Psoas muscle (tissue), 8 donors: ENCODE measurements around the gene PRKAR2A. TPM values are rescaled to one million over a fixed set of nuclear protein-coding genes. Genes with fewer than 3 reads are reported as not detected.

Experiments used
- ATAC-seq, 4 donors: fragments of 200-7000 bp; cut with Tn5 transposase; one replicate each; pipeline ENCODE4 v1.9.1; 2020; ENCODE audit warnings: moderate library complexity in 3 of 4, mild to moderate bottlenecking in 2 of 4
- DNase-seq, 2 donors: peaks; one replicate each; pipeline ENCODE4 v3.0.0-alpha.2; 2020
- H3K27ac ChIP-seq: fragments of 200-600 bp; one replicate; pipeline ENCODE4 v1.8.0; 2022
- H3K27me3 ChIP-seq, 3 donors: fragments of 200-600 bp in 1 of 3; one replicate each; pipeline versions ENCODE4 v1.6.1 to v1.8.0; 2013 to 2022; ENCODE audit warnings: low read length in 2 of 3, mild to moderate bottlenecking in 2 of 3, moderate library complexity in 1 of 3; ENCODE audit not compliant: insufficient read depth in 3 of 3
- H3K36me3 ChIP-seq, 2 donors: fragments of 200-600 bp in 1 of 2; one replicate each; pipeline versions ENCODE4 v1.6.1 to v1.8.0; 2013 to 2022; ENCODE audit warnings: low read depth in 1 of 2, mild to moderate bottlenecking in 1 of 2, moderate library complexity in 1 of 2; ENCODE audit not compliant: insufficient read depth in 1 of 2
- H3K4me1 ChIP-seq: fragments of 200-600 bp; one replicate; pipeline ENCODE4 v1.8.0; 2022
- H3K4me3 ChIP-seq: fragments of 200-600 bp; one replicate; pipeline ENCODE4 v1.8.0; 2022; ENCODE audit warnings: mild to moderate bottlenecking
- H3K9me3 ChIP-seq: fragments of 200-600 bp; one replicate; pipeline ENCODE4 v1.8.0; 2022
- CTCF ChIP-seq: fragments of 200-600 bp; IDR thresholded peaks from one replicate; pipeline ENCODE4 v1.8.0; 2022; ENCODE audit warnings: antibody characterized with exemption
- WGBS, 3 donors: extraction: QIAGEN DNeasy Blood & Tissue Kit; methylation state at CpG; one replicate each; pipeline versions ENCODE4 v1.1.6 to v1.1.7; 2013; 5-methylcytosine and 5-hydroxymethylcytosine counted together
- intact Hi-C, 2 donors: fragments of 100-400 bp; cut with DNase I; formaldehyde crosslinking; loops; one replicate each; pipeline versions ENCODE4 v1.11.0 to v1.14.2; 2022
- polyA plus RNA-seq, 3 donors: library from polyadenylated mRNA; stranded (reverse); fragments of 200-250 nt; gene quantifications; one replicate each; pipeline ENCODE4 v1.2.3, GENCODE V29; 2013
- total RNA-seq, 4 donors: library from RNA; stranded (reverse); fragmentation: NEBNext Ultra II Directional in 2 of 4; extraction: Animal tissue kit (Norgen Biotek cat#: 25700) in 2 of 4; gene quantifications; one replicate each; pipeline versions ENCODE4 v1.2.1 to v1.2.4, GENCODE V29; 2021 to 2023
- donor health status: healthy with polysubstance abuse.
- donor health status: DM: no; HTN: no; CAD: no; lungs with moderate emphysema.
- donor health status: Bipolar disorder and iron deficiency.
- donor health status: healthy.
- donor health status: DM: yes; HTN: yes; CAD: no.
- donor health status: DM: no; HTN: no; CAD: no.
- donor health status: DM: no; HTN: no; CAD: no.
- donor health status: DM: yes; HTN: yes; CAD: no.

Gene PRKAR2A
- total and polyA plus RNA-seq, 7 donors: 24.3 to 126 (median 92.5) TPM

- Histone ChIP-seq H3K9me3 (no peaks in the 10 kb centered on the region), H3K36me3 (peaks cover 0 to 77% of the 10 kb centered on the region in 2 donors), H3K27me3 (no peaks in the 10 kb centered on the region), H3K27ac (no peak overlapping the region), H3K4me3 (no peak overlapping the region), H3K4me1 (peaks cover 15% of the 10 kb centered on the region)
- TF ChIP-seq CTCF: no peak
- no peak for ATAC-seq
- intact Hi-C loops: no loop called here
- DNase-seq: no peak
Observed at GRCh38 chr3:48885753-48886152, 38.1 kb upstream of the PRKAR2A start.

GRCh38 chr3:48881652-48882114 lies 34.0 kb upstream of the PRKAR2A start:
- H3K4me1 ChIP-seq: peaks cover 15% of the 10 kb centered on the region

GRCh38 chr3:48881006-48881405 lies 33.3 kb upstream of the PRKAR2A start:
- Histone ChIP-seq H3K27me3 (no peaks in the 10 kb centered on the region), H3K4me1 (peaks cover 15% of the 10 kb centered on the region), H3K36me3 (peaks cover 2 to 74% of the 10 kb centered on the region in 2 donors), H3K4me3 (no peak overlapping the region), H3K27ac (no peak overlapping the region), H3K9me3 (no peaks in the 10 kb centered on the region)
- WGBS, 3 donors: 63 to 81% (median 77%) methylated on average over 3 of the region's 3 CpGs
- ATAC-seq: peak in 1 of 4 donors; percentile 23
- intact Hi-C loops: no loop called here
- DNase-seq: no peak
- TF ChIP-seq CTCF: no peak

More at GRCh38 chr3:48881652-48882114, 34.0 kb upstream of the PRKAR2A start:
- Histone ChIP-seq H3K36me3 (peaks cover 2 to 78% of the 10 kb centered on the region in 2 donors), H3K27me3 (no peaks in the 10 kb centered on the region), H3K4me3 (no peak overlapping the region), H3K27ac (peak overlapping the region; percentile 53), H3K9me3 (no peaks in the 10 kb centered on the region)
- WGBS, 3 donors: 86 to 92% (median 87%) methylated on average over 5 of the region's 5 CpGs
- intact Hi-C loops: no loop called here
- DNase-seq (no peak), ATAC-seq (peak; percentile 23 to 82 (median 64))
- TF ChIP-seq CTCF: no peak

- peaks cover 15% of the 10 kb centered on the region for H3K4me1 ChIP-seq
- no peak overlapping the region for H3K27ac ChIP-seq
- no peak for TF ChIP-seq CTCF
- ATAC-seq (no peak), DNase-seq (no peak)
- H3K27me3 ChIP-seq: no peaks in the 10 kb centered on the region
- intact Hi-C loops: no loop called here
- no peaks in the 10 kb centered on the region for H3K9me3 ChIP-seq
- WGBS, 3 donors: 85 to 93% (median 88%) methylated on average over 6 of the region's 6 CpGs
- peaks cover 2 to 71% of the 10 kb centered on the region in 2 donors for H3K36me3 ChIP-seq
- no peak overlapping the region for H3K4me3 ChIP-seq
Observed at GRCh38 chr3:48879994-48880377, 32.3 kb upstream of the PRKAR2A start.

- Histone ChIP-seq H3K27me3 (no peaks in the 10 kb centered on the region), H3K4me3 (no peak overlapping the region), H3K4me1 (peaks cover 15% of the 10 kb centered on the region), H3K27ac (no peak overlapping the region), H3K36me3 (peaks cover 2 to 66% of the 10 kb centered on the region in 2 donors), H3K9me3 (no peaks in the 10 kb centered on the region)
- ATAC-seq: no peak
- intact Hi-C loops: no loop called here
- TF ChIP-seq CTCF: no peak
- 89 to 92% (median 90%) methylated on average over 6 of the region's 6 CpGs for WGBS, 3 donors
- DNase-seq: no peak
Observed at GRCh38 chr3:48879307-48879993, 31.8 kb upstream of the PRKAR2A start.
